ENCODE results near the gene VPS13C.
A peak's percentile ranks its signal among the peaks of the same experiment; 100 is the strongest.

GRCh38 chr15:62059108-62059815, 985 bp downstream of the VPS13C start:
- TF ChIP-seq CTCF (IDR thresholded peaks at IDR 0.05; ENCODE audit: low read length) (peak; percentile 20; the same call in 1 of the 2 replicates), EZH2 (IDR thresholded peaks at IDR 0.05; ENCODE audit: borderline replicate concordance, low read length) (no peak)

Data from OCI-LY1 (cell line).